ENCODE data around the gene CNN2.

Gene CNN2

DNA sequence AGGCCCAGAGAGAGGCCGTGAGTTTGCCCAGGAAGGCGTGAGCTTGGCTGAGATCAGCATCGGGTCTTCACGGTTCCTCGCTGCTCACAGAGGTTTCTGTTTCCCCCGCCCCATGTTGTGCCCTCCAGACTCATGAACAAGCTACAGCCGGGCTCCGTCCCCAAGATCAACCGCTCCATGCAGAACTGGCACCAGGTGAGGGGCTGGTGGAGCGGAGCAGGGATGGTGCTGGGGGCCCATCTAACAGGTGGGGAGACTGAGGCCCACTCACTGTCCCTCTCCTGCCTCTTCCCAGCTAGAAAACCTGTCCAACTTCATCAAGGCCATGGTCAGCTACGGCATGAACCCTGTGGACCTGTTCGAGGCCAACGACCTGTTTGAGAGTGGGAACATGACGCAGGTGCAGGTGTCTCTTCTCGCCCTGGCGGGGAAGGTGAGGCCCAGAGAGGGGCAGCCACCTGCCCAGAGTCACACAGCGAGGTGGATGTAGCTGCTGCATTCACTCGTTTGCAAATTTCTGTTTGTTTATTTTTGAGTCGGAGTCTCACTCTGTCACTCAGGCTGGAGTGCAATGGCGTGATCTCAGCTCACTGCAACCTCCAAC is 6.0 kb downstream of the CNN2 start:
- Histone ChIP-seq H3K27me3 (ENCODE audit: control insufficient read depth in 1 of 2, insufficient read depth in 1 of 2, low read length in 2 of 2) (no peaks in the 10 kb centered on the region), H3K79me1 (replicated peaks; ENCODE audit: low read length, poor library complexity, severe bottlenecking) (peaks cover 6% of the 10 kb centered on the region), H3K23ac (ENCODE audit: low read length in 2 of 2) (no peak overlapping the region), H2BK120ac (ENCODE audit: low read depth, low read length) (no peak overlapping the region), H3K4me1 (ENCODE audit: control insufficient read depth, insufficient read depth, low read depth, low read length) (peaks cover 27% of the 10 kb centered on the region), H4K8ac (ENCODE audit: low read length) (no peak overlapping the region), H4K91ac (ENCODE audit: low read length) (peak overlapping the region; percentile 47), H3K9me3 (ENCODE audit: control insufficient read depth, low read length) (no peaks in the 10 kb centered on the region), H3K4me2 (ENCODE audit: low read length, poor library complexity, severe bottlenecking) (no peak overlapping the region), H2BK5ac (ENCODE audit: low read depth, low read length, poor library complexity, severe bottlenecking) (no peak overlapping the region), H3K18ac (ENCODE audit: low read depth in 1 of 2, low read length in 2 of 2) (no peak overlapping the region), H3K4ac (ENCODE audit: low read depth in 1 of 2, low read length in 2 of 2) (no peak overlapping the region), H3K14ac (ENCODE audit: low read length in 2 of 2) (no peak overlapping the region), H3K9ac (ENCODE audit: low read length) (no peak overlapping the region), H2AK5ac (ENCODE audit: low read length, severe bottlenecking) (no peak overlapping the region), H2BK15ac (ENCODE audit: low read depth, poor library complexity, severe bottlenecking) (no peak overlapping the region), H2AFZ (ENCODE audit: low read depth, low read length) (no peak overlapping the region), H3K36me3 (ENCODE audit: control insufficient read depth in 1 of 2, insufficient read depth in 2 of 2, low read depth in 1 of 2, low read length in 2 of 2) (peaks cover 43 to 67% of the 10 kb centered on the region in 2 experiments), H3K27ac (ENCODE audit: low read length, poor library complexity, severe bottlenecking) (no peak overlapping the region), H3K4me3 (ENCODE audit: insufficient read depth in 1 of 2, low read depth in 1 of 2, low read length in 2 of 2) (no peak overlapping the region), H2BK12ac (ENCODE audit: low read length in 2 of 2) (no peak overlapping the region)
- WGBS: 93% methylated on average over 20 of the region's 20 CpGs
- DNase-seq: no peak

GRCh38 chr19:1035998-1036621 is 9.7 kb downstream of the CNN2 start:
- no peak overlapping the region for H2AFZ ChIP-seq (ENCODE audit: low read depth, low read length)
- peak overlapping the region; percentile 22 for H3K27ac ChIP-seq (ENCODE audit: low read length, poor library complexity, severe bottlenecking)
- H2BK12ac ChIP-seq (ENCODE audit: low read length in 2 of 2): peak overlapping the region in 1 of 2 experiments; percentile 39
- H3K79me1 ChIP-seq (replicated peaks; ENCODE audit: low read length, poor library complexity, severe bottlenecking): peaks cover 6% of the 10 kb centered on the region
- H3K4me3 ChIP-seq (ENCODE audit: insufficient read depth in 1 of 2, low read depth in 1 of 2, low read length in 2 of 2): no peak overlapping the region
- no peak overlapping the region for H2BK15ac ChIP-seq (ENCODE audit: low read depth, poor library complexity, severe bottlenecking)
- H3K4me2 ChIP-seq (ENCODE audit: low read length, poor library complexity, severe bottlenecking): no peak overlapping the region
- no peaks in the 10 kb centered on the region for H3K27me3 ChIP-seq (ENCODE audit: control insufficient read depth in 1 of 2, insufficient read depth in 1 of 2, low read length in 2 of 2)
- H3K36me3 ChIP-seq (ENCODE audit: control insufficient read depth in 1 of 2, insufficient read depth in 2 of 2, low read depth in 1 of 2, low read length in 2 of 2): peaks cover 45 to 67% of the 10 kb centered on the region in 2 experiments
- no peak overlapping the region for H3K18ac ChIP-seq (ENCODE audit: low read depth in 1 of 2, low read length in 2 of 2)
- H3K14ac ChIP-seq (ENCODE audit: low read length in 2 of 2): no peak overlapping the region
- no peak overlapping the region for H3K23ac ChIP-seq (ENCODE audit: low read length in 2 of 2)
- H2BK5ac ChIP-seq (ENCODE audit: low read depth, low read length, poor library complexity, severe bottlenecking): no peak overlapping the region
- 90% methylated on average over 28 of the region's 29 CpGs for WGBS
- no peaks in the 10 kb centered on the region for H3K9me3 ChIP-seq (ENCODE audit: control insufficient read depth, low read length)
- H4K91ac ChIP-seq (ENCODE audit: low read length): no peak overlapping the region
- no peak overlapping the region for H2AK5ac ChIP-seq (ENCODE audit: low read length, severe bottlenecking)
- H3K4me1 ChIP-seq (ENCODE audit: control insufficient read depth, insufficient read depth, low read depth, low read length): peaks cover 44% of the 10 kb centered on the region
- H3K9ac ChIP-seq (ENCODE audit: low read length): no peak overlapping the region
- H2BK120ac ChIP-seq (ENCODE audit: low read depth, low read length): no peak overlapping the region
- no peak for DNase-seq
- H4K8ac ChIP-seq (ENCODE audit: low read length): no peak overlapping the region
- H3K4ac ChIP-seq (ENCODE audit: low read depth in 1 of 2, low read length in 2 of 2): no peak overlapping the region

- Histone ChIP-seq H3K18ac (ENCODE audit: low read depth in 1 of 2, low read length in 2 of 2) (no peak overlapping the region), H2BK12ac (ENCODE audit: low read length in 2 of 2) (no peak overlapping the region), H4K8ac (ENCODE audit: low read length) (peak overlapping the region; percentile 63), H2BK120ac (ENCODE audit: low read depth, low read length) (no peak overlapping the region), H3K9me3 (ENCODE audit: control insufficient read depth, low read length) (no peaks in the 10 kb centered on the region), H3K23ac (ENCODE audit: low read length in 2 of 2) (no peak overlapping the region), H2BK5ac (ENCODE audit: low read depth, low read length, poor library complexity, severe bottlenecking) (no peak overlapping the region), H3K36me3 (ENCODE audit: control insufficient read depth in 1 of 2, insufficient read depth in 2 of 2, low read depth in 1 of 2, low read length in 2 of 2) (peaks cover 35 to 62% of the 10 kb centered on the region in 2 experiments), H3K4me3 (ENCODE audit: insufficient read depth in 1 of 2, low read depth in 1 of 2, low read length in 2 of 2) (no peak overlapping the region), H3K79me1 (replicated peaks; ENCODE audit: low read length, poor library complexity, severe bottlenecking) (peaks cover 6% of the 10 kb centered on the region), H3K27me3 (ENCODE audit: control insufficient read depth in 1 of 2, insufficient read depth in 1 of 2, low read length in 2 of 2) (no peaks in the 10 kb centered on the region), H2AK5ac (ENCODE audit: low read length, severe bottlenecking) (peak overlapping the region; percentile 43), H3K4ac (ENCODE audit: low read depth in 1 of 2, low read length in 2 of 2) (no peak overlapping the region), H2AFZ (ENCODE audit: low read depth, low read length) (no peak overlapping the region), H3K4me1 (ENCODE audit: control insufficient read depth, insufficient read depth, low read depth, low read length) (peaks cover 44% of the 10 kb centered on the region), H3K27ac (ENCODE audit: low read length, poor library complexity, severe bottlenecking) (peak overlapping the region; percentile 67), H2BK15ac (ENCODE audit: low read depth, poor library complexity, severe bottlenecking) (no peak overlapping the region), H3K14ac (ENCODE audit: low read length in 2 of 2) (no peak overlapping the region), H4K91ac (ENCODE audit: low read length) (no peak overlapping the region), H3K4me2 (ENCODE audit: low read length, poor library complexity, severe bottlenecking) (no peak overlapping the region), H3K9ac (ENCODE audit: low read length) (no peak overlapping the region)
- 91% methylated on average over 22 of the region's 22 CpGs for WGBS
- no peak for DNase-seq
Measured at GRCh38 chr19:1037621-1038064, 11.2 kb downstream of the CNN2 start.

- Histone ChIP-seq H4K8ac (ENCODE audit: low read length) (no peak overlapping the region), H3K4me1 (ENCODE audit: control insufficient read depth, insufficient read depth, low read depth, low read length) (peaks cover 44% of the 10 kb centered on the region), H3K27ac (ENCODE audit: low read length, poor library complexity, severe bottlenecking) (peak overlapping the region; percentile 66), H3K79me1 (replicated peaks; ENCODE audit: low read length, poor library complexity, severe bottlenecking) (peaks cover 6% of the 10 kb centered on the region), H2BK15ac (ENCODE audit: low read depth, poor library complexity, severe bottlenecking) (no peak overlapping the region), H3K4ac (ENCODE audit: low read depth in 1 of 2, low read length in 2 of 2) (peak overlapping the region in 1 of 2 experiments; percentile 62), H3K4me2 (ENCODE audit: low read length, poor library complexity, severe bottlenecking) (peak overlapping the region; percentile 80), H2BK120ac (ENCODE audit: low read depth, low read length) (no peak overlapping the region), H3K9me3 (ENCODE audit: control insufficient read depth, low read length) (no peaks in the 10 kb centered on the region), H4K91ac (ENCODE audit: low read length) (no peak overlapping the region), H2AFZ (ENCODE audit: low read depth, low read length) (no peak overlapping the region), H3K36me3 (ENCODE audit: control insufficient read depth in 1 of 2, insufficient read depth in 2 of 2, low read depth in 1 of 2, low read length in 2 of 2) (peaks cover 26 to 64% of the 10 kb centered on the region in 2 experiments), H2AK5ac (ENCODE audit: low read length, severe bottlenecking) (peak overlapping the region; percentile 31), H3K18ac (ENCODE audit: low read depth in 1 of 2, low read length in 2 of 2) (no peak overlapping the region), H3K4me3 (ENCODE audit: insufficient read depth in 1 of 2, low read depth in 1 of 2, low read length in 2 of 2) (peak overlapping the region in 1 of 2 experiments; percentile 86), H2BK5ac (ENCODE audit: low read depth, low read length, poor library complexity, severe bottlenecking) (no peak overlapping the region), H3K27me3 (ENCODE audit: control insufficient read depth in 1 of 2, insufficient read depth in 1 of 2, low read length in 2 of 2) (no peaks in the 10 kb centered on the region), H3K9ac (ENCODE audit: low read length) (peak overlapping the region; percentile 80), H3K14ac (ENCODE audit: low read length in 2 of 2) (no peak overlapping the region), H2BK12ac (ENCODE audit: low read length in 2 of 2) (no peak overlapping the region), H3K23ac (ENCODE audit: low read length in 2 of 2) (no peak overlapping the region)
- DNase-seq: peak; percentile 44
- 70% methylated on average over 22 of the region's 22 CpGs for WGBS
Measured at GRCh38 chr19:1038978-1039645, 12.7 kb downstream of the CNN2 start.

All from mesenchymal stem cell (in vitro differentiated cells and primary cell).